ACHN (cell line): ENCODE data around the gene ELP5.

Experiments used
- DNase-seq: peaks from one replicate; pipeline ENCODE4 v3.0.0-alpha.2; 2015
- in situ Hi-C: cut with HindIII; loops from 2 replicates; pipeline ENCODE4 v1.10.0; 2017; ENCODE audit warnings: low sequenced_read_pairs, low pct_ligation_motif_present, low pct_unique_long_range_greater_than_20kb

Gene ELP5

DNA sequence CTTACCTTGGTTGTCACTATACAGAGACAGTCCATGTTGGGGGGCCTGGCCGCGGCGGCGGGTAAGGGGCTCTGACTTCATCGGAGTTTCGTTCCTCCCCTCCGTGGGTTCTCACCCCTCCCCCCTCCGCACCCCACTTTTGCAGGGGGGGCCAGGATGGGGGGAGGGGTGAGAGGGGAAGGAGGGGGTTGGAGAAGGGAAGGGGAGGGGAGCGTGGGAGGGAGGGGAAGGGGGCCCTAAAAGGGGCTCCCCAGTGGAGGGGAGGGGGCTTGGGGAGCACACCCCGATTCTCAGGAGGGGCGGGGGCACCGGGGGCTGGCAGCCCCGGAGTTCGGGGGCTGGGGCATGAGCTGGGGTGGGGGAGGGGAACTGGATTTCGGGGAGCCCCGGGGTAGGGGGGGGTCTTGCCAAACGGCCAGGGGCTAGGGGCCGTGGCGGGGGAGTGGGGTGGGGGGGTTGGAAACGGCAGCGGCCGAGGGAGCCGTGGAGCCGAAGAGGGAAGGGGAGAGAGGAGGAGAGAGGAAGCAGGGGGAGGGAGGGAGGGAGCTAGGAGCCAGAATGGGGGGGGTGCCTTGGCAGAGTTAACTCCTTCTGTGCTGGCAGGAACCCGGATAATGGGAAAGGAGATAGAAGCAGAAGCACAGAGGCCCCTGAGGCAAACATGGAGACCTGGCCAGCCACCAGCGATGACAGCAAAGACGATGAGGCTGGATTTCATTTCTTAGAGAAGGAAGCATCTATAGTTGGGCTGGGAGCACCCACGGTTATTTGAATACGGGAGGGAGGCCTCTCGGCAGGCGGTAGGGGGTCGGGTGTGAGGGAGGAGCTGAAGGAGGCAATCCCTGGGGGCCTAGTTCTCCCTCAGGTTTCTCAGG is 34.7 kb upstream of the ELP5 start:
- in situ Hi-C loops = no loop called here
- peak; percentile 71 for DNase-seq

GRCh38 chr17:7218166-7218565 is 33.8 kb upstream of the ELP5 start:
- no peak for DNase-seq
- in situ Hi-C loops = no loop called here

- in situ Hi-C loops = no loop called here
- no peak for DNase-seq
These were observed 33.3 kb upstream of the ELP5 start for GRCh38 chr17:7218758-7219157.

GRCh38 chr17:7219229-7219811 is 32.7 kb upstream of the ELP5 start:
- in situ Hi-C loops = no loop called here
- DNase-seq = no peak

DNA sequence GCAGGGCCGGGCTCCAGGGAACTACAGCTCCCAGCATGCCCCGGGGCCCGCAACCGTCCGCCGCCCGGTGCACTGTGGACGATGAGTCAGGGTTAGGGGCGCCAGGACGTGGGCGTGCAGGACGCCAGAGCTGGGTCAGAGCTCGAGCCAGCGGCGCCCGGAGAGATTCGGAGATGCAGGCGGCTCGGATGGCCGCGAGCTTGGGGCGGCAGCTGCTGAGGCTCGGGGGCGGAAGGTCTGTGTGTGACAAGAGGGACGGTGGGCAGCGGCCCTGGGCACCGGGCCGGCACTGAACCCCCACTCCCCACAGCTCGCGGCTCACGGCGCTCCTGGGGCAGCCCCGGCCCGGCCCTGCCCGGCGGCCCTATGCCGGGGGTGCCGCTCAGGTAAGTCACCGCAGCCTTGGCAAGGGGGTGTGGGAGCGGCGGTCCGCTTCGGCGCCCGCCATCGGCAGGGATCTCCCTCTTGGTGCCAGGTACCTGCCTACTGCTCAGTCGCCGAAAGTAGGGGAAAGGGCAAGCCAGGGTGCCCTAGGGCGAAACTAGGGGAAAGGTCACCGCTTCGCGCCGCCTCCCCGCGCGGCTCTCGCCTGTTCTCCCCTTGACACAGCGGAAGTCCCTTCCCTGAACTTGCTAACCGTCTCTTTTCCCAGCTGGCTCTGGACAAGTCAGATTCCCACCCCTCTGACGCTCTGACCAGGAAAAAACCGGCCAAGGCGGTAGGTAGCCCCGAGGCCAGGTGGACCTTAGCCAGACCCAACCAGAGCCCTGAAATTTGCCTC is 32.0 kb upstream of the ELP5 start, which contains the start of the genes ACADVL and DLG4:
Gene ACADVL, plus strand, starts transcription at position 127 of the 781 bp plus-strand sequence. Its CDS starts 47 bp downstream, at position 174.
Gene DLG4, minus strand, starts transcription at position 25 of the 781 bp plus-strand sequence.
- DNase-seq = peak; percentile 89
- in situ Hi-C loops = no loop called here

GRCh38 chr17:7220593-7221277 is 31.3 kb upstream of the ELP5 start:
- in situ Hi-C loops = no loop called here
- peak; percentile 80 for DNase-seq

DNA sequence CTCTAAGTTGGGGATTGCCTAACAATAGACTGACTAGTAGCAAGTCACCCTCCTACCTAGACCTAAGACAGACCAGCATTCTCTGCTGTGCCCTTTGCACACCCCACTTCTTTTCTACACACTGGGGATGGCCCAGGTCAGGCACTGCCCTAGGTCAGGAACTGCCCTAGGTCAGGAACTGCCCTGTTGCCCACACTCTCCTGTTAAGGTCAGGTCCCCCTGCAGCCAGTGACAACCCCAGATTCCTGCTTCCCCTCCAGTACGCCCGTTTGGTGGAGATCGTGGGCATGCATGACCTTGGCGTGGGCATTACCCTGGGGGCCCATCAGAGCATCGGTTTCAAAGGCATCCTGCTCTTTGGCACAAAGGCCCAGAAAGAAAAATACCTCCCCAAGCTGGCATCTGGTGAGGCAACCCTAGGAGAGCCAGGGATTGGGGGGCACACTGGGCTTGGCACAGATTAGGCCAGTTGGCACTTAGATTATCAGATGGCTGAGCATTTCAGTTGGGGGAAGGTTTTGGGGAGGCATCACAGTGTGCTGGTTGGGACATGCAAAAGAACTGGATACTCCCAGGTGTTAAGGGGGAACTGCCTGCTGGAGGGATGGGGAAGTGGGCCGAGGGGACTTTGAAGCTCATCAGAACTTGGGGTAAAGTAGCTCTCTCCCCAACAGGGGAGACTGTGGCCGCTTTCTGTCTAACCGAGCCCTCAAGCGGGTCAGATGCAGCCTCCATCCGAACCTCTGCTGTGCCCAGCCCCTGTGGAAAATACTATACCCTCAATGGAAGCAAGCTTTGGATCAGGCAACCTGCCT is 30.5 kb upstream of the ELP5 start:
- in situ Hi-C loops = no loop called here
- DNase-seq = no peak

- in situ Hi-C loops = no loop called here
- DNase-seq = no peak
These were observed 29.7 kb upstream of the ELP5 start for GRCh38 chr17:7222093-7222971.

GRCh38 chr17:7222972-7223292 is 29.1 kb upstream of the ELP5 start:
- DNase-seq = no peak
- in situ Hi-C loops = no loop called here

- in situ Hi-C loops = no loop called here
- no peak for DNase-seq
These were observed 28.6 kb upstream of the ELP5 start for GRCh38 chr17:7223375-7223774.

- no peak for DNase-seq
- in situ Hi-C loops = no loop called here
These were observed 27.9 kb upstream of the ELP5 start for GRCh38 chr17:7224110-7224509.

GRCh38 chr17:7224661-7225111 is 27.3 kb upstream of the ELP5 start:
- in situ Hi-C loops = no loop called here
- no peak for DNase-seq

DNA sequence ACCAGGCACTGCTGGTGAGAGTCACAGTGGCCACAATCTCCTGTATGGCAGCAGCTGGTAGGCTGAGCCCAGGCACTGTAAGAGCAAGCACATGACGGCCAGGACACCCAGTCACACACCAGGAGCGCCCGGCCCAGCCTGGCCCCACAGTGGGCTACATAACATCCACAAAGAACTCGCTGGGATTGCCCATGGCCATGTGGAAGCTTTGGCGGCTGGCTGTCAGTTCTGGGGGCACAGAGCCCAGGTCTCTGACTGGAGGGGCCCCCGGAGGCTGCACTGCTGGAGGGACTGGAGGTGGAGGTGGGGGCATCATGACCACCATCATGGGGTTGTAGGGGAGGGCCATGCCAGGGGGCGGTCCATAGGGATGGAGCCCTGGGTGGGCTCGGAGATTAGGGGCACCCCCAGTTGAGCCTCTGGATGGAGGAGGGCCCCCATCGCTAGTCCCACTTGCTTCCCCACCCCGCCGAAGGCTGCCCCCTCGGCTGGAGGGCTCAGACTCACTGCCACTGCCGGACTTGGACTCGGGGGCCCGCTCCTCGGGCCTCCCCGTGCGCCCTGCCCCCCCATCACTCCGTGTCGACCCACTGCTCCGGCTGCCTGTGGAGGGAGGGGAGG is 26.2 kb upstream of the ELP5 start:
- no peak for DNase-seq
- in situ Hi-C loops = no loop called here

- no peak for DNase-seq
- in situ Hi-C loops = no loop called here
These were observed 25.0 kb upstream of the ELP5 start for GRCh38 chr17:7226721-7227710.

GRCh38 chr17:7228920-7229319 is 23.1 kb upstream of the ELP5 start:
- in situ Hi-C loops = no loop called here
- no peak for DNase-seq

GRCh38 chr17:7229504-7229903 is 22.5 kb upstream of the ELP5 start:
- DNase-seq = no peak
- in situ Hi-C loops = no loop called here
